NCI-H146 (cell line): ENCODE results near the gene MAST4.

Experiments
- DNase-seq: peaks from one replicate; lab custom pipeline; 2025; lab: John Stamatoyannopoulos, UW

Gene MAST4

GRCh38 chr5:66697796-66698564 lies 101.8 kb downstream of the MAST4 start:
- DNase-seq: no peak

DNA sequence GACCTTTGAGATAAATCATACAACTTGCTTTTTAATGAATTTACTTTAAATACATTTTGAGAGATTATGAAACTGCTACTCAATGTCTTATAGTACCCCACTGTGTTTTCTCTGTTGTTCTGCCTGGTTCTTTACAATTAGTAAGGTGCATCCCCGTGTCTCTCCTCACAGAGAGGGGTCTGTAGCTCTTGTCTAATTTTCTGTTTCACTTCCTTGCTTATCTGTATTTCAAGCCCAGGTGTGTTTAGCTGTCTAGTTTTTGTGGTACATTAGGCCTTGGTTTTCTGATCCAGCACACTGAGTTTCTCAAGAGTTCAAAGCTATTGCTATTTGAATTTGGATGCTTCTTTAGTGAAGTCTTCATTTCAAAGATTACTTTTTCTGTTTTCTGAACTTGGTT lies 105.1 kb downstream of the MAST4 start:
- no peak for DNase-seq

DNA sequence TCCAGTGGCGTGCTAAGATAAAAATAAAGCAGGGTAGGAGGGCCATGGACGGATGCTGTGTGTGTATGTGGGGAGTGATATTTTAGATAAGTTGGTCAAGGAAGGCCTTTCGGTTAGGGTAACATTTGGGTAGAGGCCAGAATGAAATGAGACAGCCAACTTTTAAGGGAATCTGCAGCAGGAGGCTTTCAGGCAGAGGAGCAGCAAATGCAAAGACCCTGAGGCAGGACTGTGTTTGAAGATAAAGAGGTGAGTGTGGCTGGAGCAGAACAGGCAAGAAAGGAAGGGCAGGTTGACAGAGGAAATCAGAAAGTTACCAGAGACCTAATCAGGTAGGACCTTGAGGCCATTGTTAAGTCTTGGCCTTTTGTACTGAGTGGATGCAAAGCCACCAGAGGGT lies 106.2 kb downstream of the MAST4 start:
- DNase-seq: no peak

- no peak for DNase-seq
Measured at GRCh38 chr5:66704790-66705425, 108.7 kb downstream of the MAST4 start.

- no peak for DNase-seq
Measured at GRCh38 chr5:66708368-66708767, 112.2 kb downstream of the MAST4 start.

- DNase-seq: no peak
Measured at GRCh38 chr5:66710557-66711088, 114.4 kb downstream of the MAST4 start.

DNA sequence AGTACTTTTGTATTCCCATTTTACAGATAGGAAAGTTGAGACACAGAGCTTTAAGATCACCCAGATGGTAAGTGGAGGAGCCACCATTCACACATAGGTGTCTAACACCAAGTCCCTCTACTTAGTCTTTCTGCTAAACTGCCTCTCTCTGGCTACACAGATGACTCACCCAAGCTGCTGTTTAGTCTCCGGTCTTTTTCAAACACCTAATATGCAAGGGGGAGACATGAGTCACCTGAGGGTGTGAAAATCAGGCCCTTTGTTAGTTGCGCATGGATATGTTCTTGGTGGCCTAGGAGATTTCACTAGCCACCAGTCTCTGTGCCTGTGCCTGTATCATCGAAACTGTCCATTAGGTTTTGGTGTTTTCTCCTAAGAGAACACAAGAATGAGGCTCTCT lies 117.8 kb downstream of the MAST4 start:
- peak; percentile 38 for DNase-seq

DNA sequence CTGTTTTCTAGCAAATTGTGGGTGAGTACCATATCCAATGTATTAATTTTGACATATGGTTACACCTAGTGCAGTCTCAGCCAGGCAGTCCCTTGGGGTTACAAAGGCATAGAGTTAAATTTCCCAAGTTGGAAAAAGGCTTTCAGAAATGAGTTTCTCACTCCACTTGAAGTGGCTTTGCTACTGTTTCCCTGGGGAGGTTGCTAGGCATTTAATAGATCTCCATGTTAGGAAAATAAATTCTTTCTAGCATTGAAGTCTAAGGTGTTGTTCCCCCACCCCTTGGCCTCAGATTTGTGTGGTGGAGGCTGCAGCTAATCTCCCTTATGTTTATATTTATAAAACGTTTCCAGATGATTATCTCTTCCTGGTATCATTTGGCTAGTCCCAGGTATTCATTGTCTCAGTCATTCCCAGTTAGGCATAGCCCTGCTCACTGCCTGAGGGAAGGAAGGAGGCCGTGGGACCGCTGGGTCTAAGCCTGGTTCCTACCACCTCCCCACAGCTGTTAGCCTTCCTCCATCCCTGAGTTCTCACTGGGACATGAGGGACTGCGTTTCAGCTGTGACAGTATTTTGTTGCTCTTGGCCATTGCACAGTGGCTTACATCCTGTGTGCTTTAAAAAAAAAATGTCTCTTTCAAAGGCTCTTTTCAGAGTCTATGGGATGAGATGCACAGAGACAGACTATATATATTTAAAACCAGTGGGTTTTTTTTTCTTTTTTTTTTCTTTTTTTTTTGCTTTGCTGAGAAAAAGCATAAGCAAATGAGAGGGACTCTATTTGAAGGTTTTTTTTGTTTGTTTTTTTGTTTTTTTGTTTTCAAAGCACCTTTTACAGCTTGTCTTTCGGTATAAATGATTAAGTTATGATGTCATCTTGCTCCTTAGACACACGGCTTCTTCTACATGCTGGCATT lies 121.5 kb downstream of the MAST4 start:
- peak; percentile 74 for DNase-seq

DNA sequence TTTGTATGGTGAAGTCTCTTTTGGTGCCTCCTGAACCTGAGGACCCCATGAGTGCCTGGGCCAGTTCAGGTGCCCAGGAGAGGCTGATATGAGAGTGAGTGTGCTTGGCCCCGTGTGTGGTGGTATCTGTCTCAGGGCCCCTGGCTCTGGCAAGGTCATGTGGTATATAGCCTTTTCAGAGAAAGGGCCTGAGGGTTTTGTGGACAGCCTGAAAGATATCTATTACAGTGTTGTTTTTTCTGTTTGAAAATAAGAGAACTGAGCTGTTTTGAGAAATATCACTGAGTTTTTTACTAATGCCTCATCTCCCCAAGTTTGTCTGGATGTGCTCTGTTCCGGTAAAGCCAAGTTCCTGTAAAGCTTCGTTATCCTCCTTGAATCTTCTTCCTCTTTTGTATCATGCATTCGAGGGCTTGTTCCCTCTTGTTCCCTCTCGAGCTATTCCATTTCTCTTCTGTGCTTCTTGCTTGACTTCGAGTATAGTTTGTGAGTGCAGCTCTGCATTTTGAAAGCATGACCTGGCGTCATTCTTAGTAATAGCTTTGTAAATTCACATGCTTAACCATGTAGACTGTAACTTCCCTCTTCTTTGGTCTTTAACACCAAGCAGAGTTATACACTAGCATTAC lies 122.3 kb downstream of the MAST4 start:
- no peak for DNase-seq

DNA sequence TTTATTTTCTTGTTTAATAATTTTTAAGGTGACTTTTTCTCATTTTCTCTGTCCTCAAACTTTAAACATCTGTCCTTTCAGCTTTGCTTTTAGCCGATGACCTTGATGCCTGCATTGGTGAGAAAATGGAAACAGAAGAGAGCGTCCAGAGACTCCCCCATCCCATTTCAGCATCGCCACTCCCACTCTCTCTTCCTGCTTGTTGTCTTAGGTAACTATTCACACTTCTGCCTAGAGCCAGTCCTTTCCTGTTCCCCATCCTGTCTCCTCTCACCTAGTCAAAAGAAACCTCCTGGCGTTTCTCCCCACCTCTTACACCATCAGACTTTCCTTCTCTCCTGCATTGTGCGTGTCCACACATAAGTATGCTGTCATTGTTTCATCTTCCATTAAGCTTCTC lies 124.6 kb downstream of the MAST4 start:
- peak; percentile 93 for DNase-seq

- DNase-seq: no peak
Measured at GRCh38 chr5:66722686-66723085, 126.5 kb downstream of the MAST4 start.

GRCh38 chr5:66724349-66725139 lies 128.4 kb downstream of the MAST4 start:
- DNase-seq: no peak

DNA sequence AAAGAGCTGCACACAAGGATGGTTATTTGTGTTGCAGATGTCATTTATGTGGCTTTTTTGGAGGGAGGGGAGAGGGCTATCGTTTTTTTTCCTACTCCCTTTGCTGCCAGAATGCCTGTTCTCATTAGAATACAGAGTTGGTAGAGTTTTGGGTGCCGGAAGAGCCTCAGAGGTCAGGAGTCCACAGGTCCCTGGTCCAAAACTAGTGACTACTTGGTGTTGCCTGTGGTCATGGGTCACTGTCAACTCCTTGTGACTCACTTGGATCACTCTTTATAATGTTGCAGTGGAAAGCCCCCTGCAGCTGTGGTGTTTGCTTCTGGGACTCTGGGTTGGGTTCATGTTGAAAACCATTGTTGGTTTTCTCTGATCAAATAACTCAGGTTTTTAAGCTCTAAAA lies 131.4 kb downstream of the MAST4 start:
- no peak for DNase-seq

GRCh38 chr5:66728049-66728448 lies 131.9 kb downstream of the MAST4 start:
- DNase-seq: no peak

GRCh38 chr5:66737096-66737495 lies 140.9 kb downstream of the MAST4 start:
- no peak for DNase-seq

DNA sequence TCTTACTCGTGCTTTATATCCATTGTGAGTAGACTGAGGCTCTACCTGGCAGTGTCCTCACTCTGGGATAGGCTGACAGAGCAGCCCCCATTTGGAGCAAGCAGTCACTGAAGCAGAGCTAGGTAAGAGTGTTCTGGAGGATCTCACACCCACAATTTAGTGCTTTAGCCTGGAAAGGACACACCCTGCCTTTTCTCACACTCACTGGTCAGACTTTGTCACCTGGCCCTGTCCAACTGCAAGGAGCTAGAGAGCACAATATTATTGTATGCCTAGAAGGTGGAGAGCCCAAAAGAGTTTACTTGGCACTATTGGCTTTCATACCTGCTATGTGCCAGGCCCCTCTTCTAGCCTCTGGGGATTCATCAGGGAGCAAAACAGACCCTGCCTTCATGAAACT lies 141.9 kb downstream of the MAST4 start:
- no peak for DNase-seq

- no peak for DNase-seq
Measured at GRCh38 chr5:66739021-66739420, 142.8 kb downstream of the MAST4 start.

DNA sequence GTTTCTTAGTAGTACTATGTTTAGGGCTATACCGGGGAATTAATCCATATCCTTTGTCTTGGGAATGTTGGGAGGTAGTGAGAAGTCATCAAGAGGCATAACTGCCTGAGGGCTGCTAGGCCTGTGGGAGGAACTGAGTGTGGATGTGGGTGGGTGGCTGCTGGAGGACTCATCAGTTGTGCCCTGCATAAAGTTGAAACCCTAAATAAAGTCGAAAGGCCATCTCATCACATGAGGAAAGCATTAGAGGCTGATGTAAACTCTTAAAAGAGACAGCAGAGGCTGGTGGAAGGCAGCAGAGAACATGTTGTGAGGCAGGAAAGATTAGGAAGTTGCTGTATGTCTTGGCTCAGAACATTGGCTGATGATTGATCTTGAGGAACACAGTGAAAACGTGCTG lies 143.8 kb downstream of the MAST4 start:
- DNase-seq: no peak

DNA sequence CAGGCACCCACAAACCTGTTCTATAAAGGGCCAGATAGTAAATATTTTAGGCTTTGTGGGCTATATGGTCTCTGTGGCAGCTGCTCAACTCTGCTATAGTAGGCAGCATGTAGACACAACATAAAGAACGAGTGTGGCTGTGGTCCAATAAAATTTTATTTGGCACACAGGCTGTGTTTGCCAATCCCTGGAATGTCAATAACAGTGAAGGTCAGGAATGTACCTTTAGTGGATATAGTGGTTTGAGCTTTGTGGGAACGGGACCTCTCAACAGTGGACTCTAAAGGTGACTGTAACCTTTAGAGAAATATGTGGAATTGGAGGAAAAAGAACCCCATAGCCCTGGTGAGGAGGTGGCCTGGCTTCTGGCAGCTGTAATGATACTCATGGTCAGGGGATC lies 145.2 kb downstream of the MAST4 start:
- DNase-seq: no peak

DNA sequence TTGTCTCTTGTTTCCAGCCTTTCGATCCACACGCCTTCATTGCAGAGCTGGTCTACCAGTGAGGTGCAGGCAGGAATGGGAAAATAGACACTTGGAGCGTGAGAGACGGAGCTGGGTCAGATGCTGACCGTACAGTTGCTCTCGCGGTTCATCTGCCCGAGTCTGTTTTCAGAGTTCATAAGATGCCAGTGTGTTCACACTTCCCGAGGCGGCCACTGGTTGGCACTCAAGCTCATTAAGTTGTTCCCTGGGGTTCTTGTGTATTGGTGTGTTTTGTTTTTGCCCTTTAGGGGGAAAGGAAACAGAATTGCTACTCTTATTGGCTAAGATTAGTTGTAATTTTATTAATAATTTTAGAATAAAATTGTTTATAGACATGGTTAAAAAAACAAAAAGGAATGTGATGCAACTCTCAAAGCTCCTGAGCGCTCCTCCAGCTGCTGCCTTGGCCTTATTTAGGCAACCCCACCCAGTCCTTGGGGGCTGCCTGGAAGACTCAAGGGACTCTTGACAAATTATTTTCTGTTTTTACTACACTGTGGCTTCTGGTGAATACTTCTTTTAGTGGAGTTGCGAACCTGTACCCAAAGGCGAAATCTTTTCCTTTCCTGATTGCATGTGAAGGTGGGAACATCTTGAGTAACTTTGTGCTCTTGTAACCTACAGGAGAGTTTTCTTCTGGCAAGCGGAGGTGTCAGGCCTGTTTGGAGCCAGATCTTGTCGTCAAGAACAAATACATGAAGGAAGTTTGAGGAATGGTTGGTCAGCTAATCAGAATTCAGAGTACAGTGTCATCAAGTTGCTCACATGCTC lies 146.1 kb downstream of the MAST4 start:
- no peak for DNase-seq
